ENCODE results near the gene SMIM1. TPM values are rescaled to one million over a fixed set of nuclear protein-coding genes. Genes with fewer than 3 reads are reported as not detected.

SMIM1 gene
- total RNA-seq, 2 donors from 2014 or later = 0.75 to 1.5 TPM

- DNase-seq = no peak
- no peak overlapping the region for H3K27ac Mint-ChIP-seq
- peaks cover 16% of the 10 kb centered on the region for H3K27me3 Mint-ChIP-seq
- no peaks in the 10 kb centered on the region for H3K4me1 Mint-ChIP-seq
- H3K36me3 Mint-ChIP-seq (ENCODE audit: low read depth) = no peaks in the 10 kb centered on the region
- no peaks in the 10 kb centered on the region for H3K9me3 ChIP-seq (ENCODE audit: control insufficient read depth, low read length, poor library complexity, severe bottlenecking)
- no peak for ATAC-seq
- no peak overlapping the region for H3K4me3 Mint-ChIP-seq
These were observed 18.7 kb upstream of the SMIM1 start for GRCh38 chr1:3753656-3754454.

- no peak overlapping the region for H3K4me3 Mint-ChIP-seq
- ATAC-seq = no peak
- no peaks in the 10 kb centered on the region for H3K36me3 Mint-ChIP-seq (ENCODE audit: low read depth)
- H3K27me3 Mint-ChIP-seq = peaks cover 36% of the 10 kb centered on the region
- DNase-seq = no peak
- no peak overlapping the region for H3K27ac Mint-ChIP-seq
- H3K9me3 ChIP-seq (ENCODE audit: control insufficient read depth, low read length, poor library complexity, severe bottlenecking) = peaks cover 2% of the 10 kb centered on the region
- H3K4me1 Mint-ChIP-seq = no peaks in the 10 kb centered on the region
These were observed 16.2 kb upstream of the SMIM1 start for GRCh38 chr1:3756394-3756793.

GRCh38 chr1:3759164-3759563 lies 13.4 kb upstream of the SMIM1 start:
- H3K36me3 Mint-ChIP-seq (ENCODE audit: low read depth) = no peaks in the 10 kb centered on the region
- no peak overlapping the region for H3K4me3 Mint-ChIP-seq
- H3K27ac Mint-ChIP-seq = no peak overlapping the region
- DNase-seq (no peak), ATAC-seq (no peak)
- H3K27me3 Mint-ChIP-seq = peaks cover 39% of the 10 kb centered on the region
- peaks cover 2% of the 10 kb centered on the region for H3K9me3 ChIP-seq (ENCODE audit: control insufficient read depth, low read length, poor library complexity, severe bottlenecking)
- H3K4me1 Mint-ChIP-seq = no peaks in the 10 kb centered on the region

- DNase-seq = no peak
- Mint-ChIP-seq H3K27me3 (peaks cover 45% of the 10 kb centered on the region), H3K4me3 (no peak overlapping the region), H3K4me1 (no peaks in the 10 kb centered on the region), H3K27ac (no peak overlapping the region), H3K36me3 (ENCODE audit: low read depth) (no peaks in the 10 kb centered on the region)
- H3K9me3 ChIP-seq (ENCODE audit: control insufficient read depth, low read length, poor library complexity, severe bottlenecking) = peaks cover 2% of the 10 kb centered on the region
- ATAC-seq = no peak
These were observed 12.8 kb upstream of the SMIM1 start for GRCh38 chr1:3759796-3760195.

GRCh38 chr1:3761296-3762010 lies 11.1 kb upstream of the SMIM1 start:
- H3K27me3 Mint-ChIP-seq = peaks cover 47% of the 10 kb centered on the region

GRCh38 chr1:3762151-3762872 lies 10.2 kb upstream of the SMIM1 start:
- no peaks in the 10 kb centered on the region for H3K4me1 Mint-ChIP-seq
- H3K9me3 ChIP-seq (ENCODE audit: control insufficient read depth, low read length, poor library complexity, severe bottlenecking) = peaks cover 2% of the 10 kb centered on the region
- H3K36me3 Mint-ChIP-seq (ENCODE audit: low read depth) = no peaks in the 10 kb centered on the region
- ATAC-seq (no peak), DNase-seq (no peak)
- H3K27me3 Mint-ChIP-seq = peaks cover 43% of the 10 kb centered on the region
- no peak overlapping the region for H3K4me3 Mint-ChIP-seq
- no peak overlapping the region for H3K27ac Mint-ChIP-seq

More at GRCh38 chr1:3761296-3762010, 11.1 kb upstream of the SMIM1 start:
- DNase-seq (no peak), ATAC-seq (no peak)
- no peak overlapping the region for H3K4me3 Mint-ChIP-seq
- no peaks in the 10 kb centered on the region for H3K4me1 Mint-ChIP-seq
- no peaks in the 10 kb centered on the region for H3K36me3 Mint-ChIP-seq (ENCODE audit: low read depth)
- no peak overlapping the region for H3K27ac Mint-ChIP-seq
- peaks cover 2% of the 10 kb centered on the region for H3K9me3 ChIP-seq (ENCODE audit: control insufficient read depth, low read length, poor library complexity, severe bottlenecking)

GRCh38 chr1:3762873-3763228 lies 9.7 kb upstream of the SMIM1 start:
- Mint-ChIP-seq H3K4me3 (no peak overlapping the region), H3K27me3 (peaks cover 43% of the 10 kb centered on the region), H3K4me1 (no peaks in the 10 kb centered on the region), H3K36me3 (ENCODE audit: low read depth) (no peaks in the 10 kb centered on the region), H3K27ac (no peak overlapping the region)
- no peak for DNase-seq
- peaks cover 2% of the 10 kb centered on the region for H3K9me3 ChIP-seq (ENCODE audit: control insufficient read depth, low read length, poor library complexity, severe bottlenecking)
- ATAC-seq = no peak

GRCh38 chr1:3763351-3764125 lies 9.0 kb upstream of the SMIM1 start:
- Mint-ChIP-seq H3K4me3 (no peak overlapping the region), H3K4me1 (no peaks in the 10 kb centered on the region), H3K36me3 (ENCODE audit: low read depth) (no peaks in the 10 kb centered on the region), H3K27ac (no peak overlapping the region), H3K27me3 (peaks cover 43% of the 10 kb centered on the region)
- peaks cover 2% of the 10 kb centered on the region for H3K9me3 ChIP-seq (ENCODE audit: control insufficient read depth, low read length, poor library complexity, severe bottlenecking)
- ATAC-seq (no peak), DNase-seq (no peak)

GRCh38 chr1:3767328-3767925 lies 5.1 kb upstream of the SMIM1 start:
- H3K9me3 ChIP-seq (ENCODE audit: control insufficient read depth, low read length, poor library complexity, severe bottlenecking) = no peaks in the 10 kb centered on the region
- Mint-ChIP-seq H3K27ac (no peak overlapping the region), H3K4me1 (peaks cover 4% of the 10 kb centered on the region), H3K36me3 (ENCODE audit: low read depth) (no peaks in the 10 kb centered on the region), H3K4me3 (no peak overlapping the region), H3K27me3 (peaks cover 21% of the 10 kb centered on the region)
- ATAC-seq = no peak
- DNase-seq = no peak

- no peaks in the 10 kb centered on the region for H3K9me3 ChIP-seq (ENCODE audit: control insufficient read depth, low read length, poor library complexity, severe bottlenecking)
- Mint-ChIP-seq H3K36me3 (ENCODE audit: low read depth) (no peaks in the 10 kb centered on the region), H3K27ac (no peak overlapping the region), H3K4me3 (no peak overlapping the region), H3K27me3 (peaks cover 21% of the 10 kb centered on the region), H3K4me1 (peaks cover 4% of the 10 kb centered on the region)
- no peak for DNase-seq
- ATAC-seq = no peak
These were observed 3.6 kb upstream of the SMIM1 start for GRCh38 chr1:3768811-3769390.

- Mint-ChIP-seq H3K4me1 (peaks cover 4% of the 10 kb centered on the region), H3K27ac (no peak overlapping the region)
These were observed 2.3 kb upstream of the SMIM1 start for GRCh38 chr1:3770047-3770765.

More at GRCh38 chr1:3770047-3770765, 2.3 kb upstream of the SMIM1 start:
- DNase-seq (no peak), ATAC-seq (no peak)
- Mint-ChIP-seq H3K36me3 (ENCODE audit: low read depth) (no peaks in the 10 kb centered on the region), H3K27me3 (peaks cover 13% of the 10 kb centered on the region), H3K4me3 (peak overlapping the region; percentile 81)
- H3K9me3 ChIP-seq (ENCODE audit: control insufficient read depth, low read length, poor library complexity, severe bottlenecking) = no peaks in the 10 kb centered on the region

Measured in T-helper 17 cell (primary cell).